ENCODE data around the gene PPIB.

PPIB gene

DNA sequence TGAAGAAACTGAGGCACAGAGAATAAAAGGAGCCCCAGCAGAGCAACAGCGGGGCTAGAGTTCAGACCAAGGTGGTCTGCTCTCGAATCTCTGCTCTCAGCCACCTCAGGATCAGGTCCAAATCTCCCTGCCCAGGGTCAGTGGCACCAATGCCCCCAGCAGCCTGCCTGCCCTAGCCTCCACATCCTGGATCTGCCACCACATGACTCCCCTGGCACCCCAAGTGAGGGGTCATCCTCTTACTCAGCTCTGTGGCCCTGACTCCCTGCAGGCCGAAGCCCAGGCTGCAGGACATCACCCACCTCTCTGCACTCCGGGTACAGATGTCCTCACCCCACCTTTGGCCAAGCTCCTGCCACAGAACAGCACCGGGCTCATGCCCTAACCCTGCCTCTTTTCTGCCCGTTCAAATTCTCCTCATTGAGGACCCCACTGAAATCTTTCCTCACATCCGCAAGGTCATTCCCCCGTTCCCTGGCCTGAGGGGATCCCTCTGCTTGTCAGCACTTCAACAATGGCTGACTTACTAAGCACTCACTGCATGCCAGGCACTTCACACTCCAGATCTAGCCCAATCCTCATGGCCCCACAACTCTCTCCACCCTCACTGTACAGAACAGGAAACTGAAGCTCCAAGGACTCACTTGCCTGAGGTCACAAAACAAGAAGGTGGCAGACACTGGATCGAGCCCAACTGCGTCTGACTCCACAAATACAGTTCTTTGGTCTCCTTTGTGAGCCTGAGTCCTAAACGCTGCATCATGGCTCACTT lies 4.3 kb downstream of the PPIB start:
- H3K4me3 ChIP-seq (ENCODE audit: low read depth in 1 of 5, low read length in 5 of 5), result no peak overlapping the region
- no peak overlapping the region for H3K27ac ChIP-seq (ENCODE audit: low read depth, low read length)
- peaks cover 0 to 60% (median 57%) of the 10 kb centered on the region in 5 donors for H3K36me3 ChIP-seq (ENCODE audit: control insufficient read depth in 5 of 5, insufficient read depth in 5 of 5, low read length in 5 of 5)
- no peaks in the 10 kb centered on the region for H3K9me3 ChIP-seq (ENCODE audit: control insufficient read depth in 5 of 5, low read length in 5 of 5)
- H3K27me3 ChIP-seq (ENCODE audit: control insufficient read depth in 5 of 5, insufficient read depth in 4 of 5, low read length in 5 of 5), result no peaks in the 10 kb centered on the region
- no peak overlapping the region for H3K9ac ChIP-seq (ENCODE audit: low read length in 5 of 5)
- H3K4me1 ChIP-seq (ENCODE audit: control insufficient read depth in 5 of 5, insufficient read depth in 5 of 5, low read length in 5 of 5), result peaks cover 5 to 34% (median 25%) of the 10 kb centered on the region in 5 donors

DNA sequence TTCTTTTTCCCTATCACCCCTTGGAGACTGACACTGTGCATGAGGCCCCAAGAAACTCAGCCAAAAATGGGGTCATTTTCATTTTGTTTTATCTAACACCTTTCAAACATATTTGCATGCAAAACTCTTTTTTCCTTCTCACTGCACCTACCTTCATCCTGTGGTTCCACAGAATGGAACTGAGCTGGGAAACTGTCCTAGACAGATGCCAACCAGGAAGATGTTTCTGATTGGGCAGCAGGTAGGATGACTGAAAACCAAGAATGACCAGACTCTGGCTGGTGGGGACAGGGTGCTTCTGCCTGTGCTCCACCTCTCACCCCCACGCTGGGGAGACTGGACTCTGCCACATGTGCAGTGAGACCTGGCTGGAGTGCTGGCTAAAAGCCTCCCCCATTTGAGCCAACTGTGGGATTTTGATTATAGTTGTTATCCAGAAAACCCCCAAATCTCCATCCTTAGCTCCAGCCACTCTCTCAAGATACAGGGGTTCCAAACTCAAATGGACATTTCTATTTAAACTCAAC lies 5.2 kb downstream of the PPIB start:
- H3K27ac ChIP-seq (ENCODE audit: low read depth, low read length), result no peak overlapping the region
- H3K36me3 ChIP-seq (ENCODE audit: control insufficient read depth in 5 of 5, insufficient read depth in 5 of 5, low read length in 5 of 5), result peaks cover 0 to 60% (median 57%) of the 10 kb centered on the region in 5 donors
- H3K4me3 ChIP-seq (ENCODE audit: low read depth in 1 of 5, low read length in 5 of 5), result no peak overlapping the region
- peaks cover 7 to 38% (median 31%) of the 10 kb centered on the region in 5 donors for H3K4me1 ChIP-seq (ENCODE audit: control insufficient read depth in 5 of 5, insufficient read depth in 5 of 5, low read length in 5 of 5)
- no peaks in the 10 kb centered on the region for H3K9me3 ChIP-seq (ENCODE audit: control insufficient read depth in 5 of 5, low read length in 5 of 5)
- peaks cover 0 to 6% (median 5%) of the 10 kb centered on the region in 5 donors for H3K27me3 ChIP-seq (ENCODE audit: control insufficient read depth in 5 of 5, insufficient read depth in 4 of 5, low read length in 5 of 5)
- no peak overlapping the region for H3K9ac ChIP-seq (ENCODE audit: low read length in 5 of 5)

DNA sequence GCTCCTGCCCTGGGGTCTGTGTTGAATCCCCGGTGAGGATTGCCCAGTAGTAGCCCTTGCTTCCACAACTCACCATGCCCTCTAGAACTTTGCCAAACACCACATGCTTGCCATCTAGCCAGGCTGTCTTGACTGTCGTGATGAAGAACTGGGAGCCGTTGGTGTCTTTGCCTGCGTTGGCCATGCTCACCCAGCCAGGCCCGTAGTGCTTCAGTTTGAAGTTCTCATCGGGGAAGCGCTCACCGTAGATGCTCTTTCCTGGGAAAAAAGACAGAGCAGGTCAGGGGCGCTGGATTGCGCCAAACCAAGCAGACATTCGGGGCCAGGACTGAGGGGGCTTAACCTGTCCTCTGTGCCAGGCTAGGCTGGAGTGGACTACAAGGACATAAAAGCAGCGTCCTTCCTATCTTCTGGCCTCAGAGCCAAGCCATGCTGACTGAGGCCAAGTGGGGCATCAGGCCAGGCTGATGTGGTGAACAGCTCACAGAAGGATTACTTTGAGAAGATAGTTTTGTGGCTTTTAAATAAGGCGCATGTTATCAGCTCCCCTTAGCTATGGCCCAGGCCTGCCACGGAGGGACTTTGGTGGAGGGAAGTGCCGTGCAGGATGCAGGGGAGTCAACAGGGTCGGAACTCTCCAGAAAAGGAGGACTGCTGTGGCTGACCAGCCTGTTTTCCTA lies 6.0 kb downstream of the PPIB start:
- peaks cover 4 to 40% (median 34%) of the 10 kb centered on the region in 5 donors for H3K4me1 ChIP-seq (ENCODE audit: control insufficient read depth in 5 of 5, insufficient read depth in 5 of 5, low read length in 5 of 5)
- H3K36me3 ChIP-seq (ENCODE audit: control insufficient read depth in 5 of 5, insufficient read depth in 5 of 5, low read length in 5 of 5), result peaks cover 0 to 60% (median 57%) of the 10 kb centered on the region in 5 donors
- no peak overlapping the region for H3K27ac ChIP-seq (ENCODE audit: low read depth, low read length)

DNA sequence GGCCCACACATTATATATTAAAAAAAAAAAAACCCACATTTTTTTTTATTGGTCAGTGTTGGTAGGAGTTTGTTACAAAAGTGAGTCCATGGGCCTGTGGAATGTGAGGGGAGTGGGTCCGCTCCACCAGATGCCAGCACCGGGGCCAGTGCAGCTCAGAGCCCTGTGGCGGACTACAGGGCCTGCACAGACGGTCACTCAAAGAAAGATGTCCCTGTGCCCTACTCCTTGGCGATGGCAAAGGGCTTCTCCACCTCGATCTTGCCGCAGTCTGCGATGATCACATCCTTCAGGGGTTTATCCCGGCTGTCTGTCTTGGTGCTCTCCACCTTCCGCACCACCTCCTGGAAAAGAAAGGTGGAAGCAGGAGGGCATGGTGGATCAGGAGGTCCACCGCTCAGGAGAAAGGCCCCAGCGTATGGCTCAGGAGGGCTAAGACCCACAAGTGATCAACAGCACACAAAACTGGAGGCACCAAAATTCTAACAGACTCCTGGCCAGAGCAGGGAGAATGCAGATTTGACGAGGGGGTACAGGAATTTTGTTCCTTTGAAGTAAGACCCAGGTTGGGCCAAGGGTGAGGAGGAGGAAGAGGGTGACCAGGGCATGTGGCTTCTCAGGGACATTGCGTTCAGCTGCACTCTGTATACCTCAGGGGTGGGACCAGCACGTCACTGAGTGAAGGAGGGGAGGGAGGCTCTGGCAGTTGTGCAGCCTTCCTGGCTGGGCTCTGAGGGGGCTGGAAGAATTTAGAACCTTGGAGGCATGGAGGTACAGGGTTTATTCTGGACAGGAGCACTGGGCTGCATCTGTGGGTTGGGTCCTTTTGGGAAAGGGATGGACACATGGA lies 6.8 kb downstream of the PPIB start:
- H3K27me3 ChIP-seq (ENCODE audit: control insufficient read depth in 5 of 5, insufficient read depth in 4 of 5, low read length in 5 of 5), result peaks cover 0 to 17% (median 14%) of the 10 kb centered on the region in 5 donors
- no peak overlapping the region for H3K4me3 ChIP-seq (ENCODE audit: low read depth in 1 of 5, low read length in 5 of 5)
- H3K9me3 ChIP-seq (ENCODE audit: control insufficient read depth in 5 of 5, low read length in 5 of 5), result no peaks in the 10 kb centered on the region
- peaks cover 0 to 60% (median 57%) of the 10 kb centered on the region in 5 donors for H3K36me3 ChIP-seq (ENCODE audit: control insufficient read depth in 5 of 5, insufficient read depth in 5 of 5, low read length in 5 of 5)
- no peak overlapping the region for H3K27ac ChIP-seq (ENCODE audit: low read depth, low read length)
- H3K9ac ChIP-seq (ENCODE audit: low read length in 5 of 5), result no peak overlapping the region
- peaks cover 2 to 40% (median 33%) of the 10 kb centered on the region in 5 donors for H3K4me1 ChIP-seq (ENCODE audit: control insufficient read depth in 5 of 5, insufficient read depth in 5 of 5, low read length in 5 of 5)

More for the DNA sequence above, 6.0 kb downstream of the PPIB start:
- Histone ChIP-seq H3K27me3 (ENCODE audit: control insufficient read depth in 5 of 5, insufficient read depth in 4 of 5, low read length in 5 of 5) (peaks cover 0 to 15% (median 13%) of the 10 kb centered on the region in 5 donors), H3K4me3 (ENCODE audit: low read depth in 1 of 5, low read length in 5 of 5) (no peak overlapping the region), H3K9ac (ENCODE audit: low read length in 5 of 5) (no peak overlapping the region), H3K9me3 (ENCODE audit: control insufficient read depth in 5 of 5, low read length in 5 of 5) (no peaks in the 10 kb centered on the region)

DNA sequence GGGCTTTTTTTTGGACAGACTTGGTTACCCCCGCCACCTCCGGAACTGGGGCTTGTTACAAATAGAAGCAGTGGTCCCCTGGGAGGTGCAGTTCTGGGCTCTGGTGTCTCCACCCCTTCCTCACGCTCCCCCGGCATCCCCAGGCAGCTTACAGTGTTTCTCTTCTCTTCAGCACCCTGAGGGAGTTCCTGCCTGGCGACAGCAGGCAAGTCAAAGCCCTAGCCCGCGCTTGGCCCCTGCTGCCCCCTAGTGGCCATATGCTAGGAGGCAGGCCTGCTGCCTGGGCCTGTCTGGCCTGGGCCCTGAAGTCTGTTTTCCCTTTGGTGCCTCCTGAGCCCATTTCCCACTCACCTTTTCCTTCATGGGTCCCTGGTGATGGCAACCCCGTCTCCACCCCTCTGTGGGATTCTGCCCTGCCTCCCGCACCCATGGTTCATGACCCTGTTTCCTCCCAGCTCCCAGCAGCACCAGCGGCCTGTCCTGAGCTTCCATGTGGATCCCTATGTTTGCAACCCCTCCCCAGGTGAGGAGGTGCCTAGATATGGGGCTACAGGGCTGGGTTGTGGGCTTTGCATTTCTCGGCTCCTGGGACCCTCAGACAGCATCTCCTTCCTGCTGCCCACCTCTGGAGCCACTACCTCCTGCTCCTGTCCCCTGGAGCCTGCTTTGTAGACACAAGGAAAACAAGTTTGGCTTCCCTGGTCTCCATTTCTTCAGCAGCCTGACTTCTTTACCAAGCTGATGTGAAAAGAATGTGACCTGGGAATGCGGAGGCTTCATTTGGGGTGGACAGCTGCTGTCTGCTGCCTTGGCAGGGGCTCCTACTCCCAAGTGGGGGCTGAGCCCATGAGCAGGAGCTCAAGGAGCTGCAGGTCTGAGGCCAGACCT lies 9.1 kb downstream of the PPIB start:
- Histone ChIP-seq H3K27ac (ENCODE audit: low read depth, low read length) (no peak overlapping the region), H3K9ac (ENCODE audit: low read length in 5 of 5) (peak overlapping the region in 1 of 5 donors; percentile 54), H3K27me3 (ENCODE audit: control insufficient read depth in 5 of 5, insufficient read depth in 4 of 5, low read length in 5 of 5) (peaks cover 0 to 17% (median 14%) of the 10 kb centered on the region in 5 donors), H3K4me1 (ENCODE audit: control insufficient read depth in 5 of 5, insufficient read depth in 5 of 5, low read length in 5 of 5) (peaks cover 2 to 48% (median 29%) of the 10 kb centered on the region in 5 donors), H3K36me3 (ENCODE audit: control insufficient read depth in 5 of 5, insufficient read depth in 5 of 5, low read length in 5 of 5) (peaks cover 0 to 43% (median 39%) of the 10 kb centered on the region in 5 donors), H3K9me3 (ENCODE audit: control insufficient read depth in 5 of 5, low read length in 5 of 5) (no peaks in the 10 kb centered on the region), H3K4me3 (ENCODE audit: low read depth in 1 of 5, low read length in 5 of 5) (peak overlapping the region in 1 of 5 donors; percentile 23)

DNA sequence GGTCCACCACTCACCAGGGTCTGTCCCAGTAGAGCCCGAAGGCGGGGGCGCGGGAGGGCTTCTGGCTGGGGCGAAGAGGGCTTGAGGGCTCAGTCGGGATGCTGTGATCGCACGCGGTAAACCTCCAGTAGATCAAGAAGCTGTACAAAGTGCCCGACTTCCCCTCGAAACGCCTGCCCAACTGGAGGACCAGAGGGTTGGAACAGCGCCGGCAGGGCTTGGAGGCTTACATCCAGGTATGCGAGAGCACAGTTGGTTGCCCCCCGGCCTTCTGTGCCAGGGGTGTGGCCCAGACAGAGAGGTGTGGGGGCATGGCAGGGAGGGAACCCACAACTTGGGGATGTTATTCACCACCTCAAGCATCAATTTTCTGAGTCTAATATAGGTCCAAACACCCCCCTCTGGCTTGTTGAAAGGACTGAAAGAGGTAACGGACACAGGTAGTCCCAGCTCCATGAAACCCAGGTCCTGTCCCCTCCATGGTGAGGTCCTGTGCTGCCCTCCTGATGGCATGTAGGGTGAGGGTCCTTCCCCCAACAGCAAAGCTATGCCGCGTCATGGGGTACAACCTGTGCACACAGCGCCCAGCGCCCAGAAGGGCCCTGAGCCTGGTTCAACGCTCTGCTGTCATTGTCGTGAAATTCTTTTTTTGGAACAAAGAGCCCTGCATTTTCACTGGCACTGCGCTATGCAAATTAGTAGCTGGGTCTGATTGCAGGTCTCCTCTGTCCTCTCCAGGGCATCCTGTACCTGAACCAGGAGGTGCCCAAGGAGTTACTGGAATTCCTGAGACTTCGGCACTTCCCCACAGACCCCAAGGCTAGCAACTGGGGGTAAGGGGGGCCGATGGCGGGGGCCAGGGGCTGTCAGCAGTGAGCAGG lies 10.1 kb downstream of the PPIB start:
- peak overlapping the region in 2 of 5 donors; percentile 52 to 61 for H3K4me3 ChIP-seq (ENCODE audit: low read depth in 1 of 5, low read length in 5 of 5)
- peaks cover 2 to 43% (median 29%) of the 10 kb centered on the region in 5 donors for H3K4me1 ChIP-seq (ENCODE audit: control insufficient read depth in 5 of 5, insufficient read depth in 5 of 5, low read length in 5 of 5)
- H3K9me3 ChIP-seq (ENCODE audit: control insufficient read depth in 5 of 5, low read length in 5 of 5), result no peaks in the 10 kb centered on the region
- peaks cover 0 to 17% (median 14%) of the 10 kb centered on the region in 5 donors for H3K27me3 ChIP-seq (ENCODE audit: control insufficient read depth in 5 of 5, insufficient read depth in 4 of 5, low read length in 5 of 5)
- peaks cover 0 to 33% (median 29%) of the 10 kb centered on the region in 5 donors for H3K36me3 ChIP-seq (ENCODE audit: control insufficient read depth in 5 of 5, insufficient read depth in 5 of 5, low read length in 5 of 5)
- no peak overlapping the region for H3K9ac ChIP-seq (ENCODE audit: low read length in 5 of 5)
- H3K27ac ChIP-seq (ENCODE audit: low read depth, low read length), result no peak overlapping the region

DNA sequence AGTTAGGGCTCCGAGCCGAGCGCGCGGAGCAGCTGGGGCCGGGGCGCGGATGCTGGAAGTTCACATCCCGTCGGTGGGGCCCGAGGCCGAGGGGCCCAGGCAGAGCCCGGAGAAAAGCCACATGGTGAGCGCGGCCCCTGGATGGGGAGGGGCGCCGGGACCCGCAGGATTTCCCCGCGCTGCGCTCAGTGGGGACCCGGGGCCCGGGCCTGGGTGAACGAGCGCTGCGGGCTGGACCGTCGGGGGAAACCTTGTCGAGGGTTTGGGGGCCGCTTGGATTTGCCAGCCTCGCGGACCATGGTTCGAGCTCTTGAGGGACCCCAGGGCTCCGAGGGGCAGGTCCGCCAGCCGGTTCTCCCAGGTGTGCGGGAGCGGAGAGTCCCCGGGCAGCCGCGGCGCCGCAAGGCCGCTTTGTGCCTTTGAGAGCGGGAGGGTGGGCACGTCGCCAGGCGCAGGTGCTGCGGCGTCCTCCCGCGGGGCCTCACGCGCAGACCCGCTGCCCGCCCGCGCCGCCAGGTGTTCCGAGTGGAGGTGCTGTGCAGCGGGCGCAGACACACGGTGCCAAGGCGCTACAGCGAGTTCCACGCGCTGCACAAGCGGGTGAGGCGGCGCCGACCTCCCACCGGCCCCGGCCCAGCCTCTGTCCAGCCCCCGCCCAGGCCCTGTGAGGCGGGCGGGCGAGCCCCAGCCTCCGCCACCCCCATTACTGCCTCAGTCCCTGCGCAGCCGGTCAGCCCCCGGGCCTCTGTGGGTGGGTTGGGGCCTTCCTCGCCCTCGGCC lies 10.9 kb downstream of the PPIB start, which contains the start of gene SNX22:
Gene SNX22 (plus strand): TSS at position 5 of the 780 bp plus-strand sequence. CDS start 45 bp downstream, at position 50.
- Histone ChIP-seq H3K9me3 (ENCODE audit: control insufficient read depth in 5 of 5, low read length in 5 of 5) (no peaks in the 10 kb centered on the region), H3K4me3 (ENCODE audit: low read depth in 1 of 5, low read length in 5 of 5) (peak within 1 kb of the TSS in 4 of 5 donors; percentile 19 to 61 (median 50)), H3K36me3 (ENCODE audit: control insufficient read depth in 5 of 5, insufficient read depth in 5 of 5, low read length in 5 of 5) (peaks cover 0 to 25% (median 21%) of the 10 kb centered on the region in 5 donors), H3K4me1 (ENCODE audit: control insufficient read depth in 5 of 5, insufficient read depth in 5 of 5, low read length in 5 of 5) (peaks cover 2 to 39% (median 29%) of the 10 kb centered on the region in 5 donors), H3K27me3 (ENCODE audit: control insufficient read depth in 5 of 5, insufficient read depth in 4 of 5, low read length in 5 of 5) (peaks cover 0 to 17% (median 14%) of the 10 kb centered on the region in 5 donors), H3K27ac (ENCODE audit: low read depth, low read length) (no peak within 1 kb of the TSS), H3K9ac (ENCODE audit: low read length in 5 of 5) (peak within 1 kb of the TSS in 1 of 5 donors; percentile 48)
